NCI-H1105 (cell line): ENCODE results near the gene TLE3.

ENCODE experiments used
- DNase-seq: peaks from one replicate; lab custom pipeline; 2025; lab: John Stamatoyannopoulos, UW

Gene TLE3

GRCh38 chr15:70047386-70048197, 50.1 kb downstream of the TLE3 start:
- no peak for DNase-seq

- no peak for DNase-seq
Measured at GRCh38 chr15:70046679-70047369, 50.9 kb downstream of the TLE3 start.

GRCh38 chr15:70045045-70045444, 52.7 kb downstream of the TLE3 start:
- DNase-seq: no peak

- no peak for DNase-seq
Measured at GRCh38 chr15:70044168-70044567, 53.5 kb downstream of the TLE3 start.

- no peak for DNase-seq
Measured at GRCh38 chr15:70043590-70043989, 54.1 kb downstream of the TLE3 start.

GRCh38 chr15:70042553-70043214, 55.0 kb downstream of the TLE3 start:
- no peak for DNase-seq

- no peak for DNase-seq
Measured at GRCh38 chr15:70039917-70040316, 57.8 kb downstream of the TLE3 start.

GRCh38 chr15:70038730-70039392, 58.9 kb downstream of the TLE3 start:
- no peak for DNase-seq

- DNase-seq: no peak
Measured at GRCh38 chr15:70037292-70037640, 60.5 kb downstream of the TLE3 start.

GRCh38 chr15:70036585-70037291, 61.0 kb downstream of the TLE3 start:
- peak; percentile 92 for DNase-seq

GRCh38 chr15:70035719-70036077, 62.0 kb downstream of the TLE3 start:
- no peak for DNase-seq

- no peak for DNase-seq
Measured at GRCh38 chr15:70035051-70035718, 62.5 kb downstream of the TLE3 start.

- no peak for DNase-seq
Measured at GRCh38 chr15:70034596-70034995, 63.1 kb downstream of the TLE3 start.

- DNase-seq: no peak
Measured at GRCh38 chr15:70034141-70034540, 63.6 kb downstream of the TLE3 start.

- DNase-seq: peak; percentile 93
Measured at GRCh38 chr15:70033529-70034140, 64.1 kb downstream of the TLE3 start.

- no peak for DNase-seq
Measured at GRCh38 chr15:70033109-70033508, 64.6 kb downstream of the TLE3 start.

- DNase-seq: no peak
Measured at GRCh38 chr15:70032509-70032908, 65.2 kb downstream of the TLE3 start.

GRCh38 chr15:70031713-70032112, 66.0 kb downstream of the TLE3 start:
- DNase-seq: no peak

- DNase-seq: no peak
Measured at GRCh38 chr15:70031261-70031660, 66.5 kb downstream of the TLE3 start.

- no peak for DNase-seq
Measured at GRCh38 chr15:70030851-70031250, 66.9 kb downstream of the TLE3 start.

GRCh38 chr15:70029297-70029701, 68.4 kb downstream of the TLE3 start:
- DNase-seq: no peak
